GM12801 (cell line): ENCODE measurements around the gene NPAS4.

Experiments used
- CTCF ChIP-seq: IDR thresholded peaks from one replicate; pipeline ENCODE4 v1.5.1; 2011; ENCODE audit warnings: control low read depth; ENCODE audit not compliant: insufficient read length; ENCODE audit errors: extremely low read depth

NPAS4 gene

GRCh38 chr11:66447012-66447411 lies 26.2 kb downstream of the NPAS4 start:
- TF ChIP-seq CTCF: no peak

DNA sequence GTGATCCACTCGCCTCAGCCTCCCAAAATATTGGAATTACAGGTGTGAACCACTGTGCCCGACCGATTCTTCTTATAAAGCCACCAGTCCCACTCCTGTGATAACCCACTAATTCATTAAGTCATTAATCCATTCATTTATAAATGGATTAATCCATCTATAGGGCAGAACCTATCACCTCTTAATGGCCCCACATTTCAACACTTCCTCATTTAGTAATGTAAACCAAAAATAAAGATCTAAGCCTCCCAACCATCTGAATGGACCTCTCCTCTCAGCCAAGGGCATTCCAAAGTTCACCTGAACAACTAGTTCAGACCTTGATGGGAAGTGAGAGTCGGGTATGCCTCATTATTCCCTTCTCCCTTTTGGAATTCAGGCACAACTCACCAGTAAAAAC lies 27.7 kb downstream of the NPAS4 start:
- no peak for TF ChIP-seq CTCF

GRCh38 chr11:66450560-66450959 lies 29.7 kb downstream of the NPAS4 start:
- TF ChIP-seq CTCF: no peak

GRCh38 chr11:66451663-66452062 lies 30.8 kb downstream of the NPAS4 start:
- TF ChIP-seq CTCF: no peak

- TF ChIP-seq CTCF: no peak
Measured at GRCh38 chr11:66454247-66454646, 33.4 kb downstream of the NPAS4 start.

DNA sequence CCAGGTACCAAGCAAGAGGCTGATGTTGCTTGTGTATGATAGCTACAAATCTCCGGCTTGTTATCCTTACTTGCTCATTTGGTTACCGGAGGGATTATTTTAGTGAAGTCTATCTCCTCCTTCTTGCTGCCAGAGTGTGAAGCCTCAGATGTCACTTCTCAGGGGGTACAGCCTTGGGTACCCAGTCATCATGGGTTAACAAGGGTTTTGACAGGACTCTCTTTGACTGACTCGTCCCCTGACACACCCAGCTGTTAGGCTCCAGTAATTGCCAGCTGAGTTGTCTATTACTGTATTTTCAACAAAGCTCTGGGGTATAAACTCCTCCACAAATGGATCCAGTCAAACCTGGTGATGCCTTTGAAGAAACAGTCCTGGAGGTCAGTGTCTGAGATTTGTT lies 34.0 kb downstream of the NPAS4 start:
- no peak for TF ChIP-seq CTCF

GRCh38 chr11:66457826-66458225 lies 37.0 kb downstream of the NPAS4 start:
- TF ChIP-seq CTCF: no peak
